Activated CD8-positive, alpha-beta memory T cell treated with anti-CD3 and anti-CD28 coated beads, Interleukin-2, amount 50 U/mL, for 1 hour (primary cell): ENCODE results near the gene CCDC85B.

ENCODE experiments used
- DNase-seq: peaks from one replicate; pipeline ENCODE4 v3.0.0-alpha.2; 2020; ENCODE audit errors: extremely low read depth

CCDC85B gene

GRCh38 chr11:65857853-65858680 is 32.4 kb upstream of the CCDC85B start, which contains the start of gene CFL1:
Gene CFL1 (minus strand): TSS chr11:65858180. CDS start chr11:65858099, 81 bp downstream.
- DNase-seq = peak; percentile 88

DNA sequence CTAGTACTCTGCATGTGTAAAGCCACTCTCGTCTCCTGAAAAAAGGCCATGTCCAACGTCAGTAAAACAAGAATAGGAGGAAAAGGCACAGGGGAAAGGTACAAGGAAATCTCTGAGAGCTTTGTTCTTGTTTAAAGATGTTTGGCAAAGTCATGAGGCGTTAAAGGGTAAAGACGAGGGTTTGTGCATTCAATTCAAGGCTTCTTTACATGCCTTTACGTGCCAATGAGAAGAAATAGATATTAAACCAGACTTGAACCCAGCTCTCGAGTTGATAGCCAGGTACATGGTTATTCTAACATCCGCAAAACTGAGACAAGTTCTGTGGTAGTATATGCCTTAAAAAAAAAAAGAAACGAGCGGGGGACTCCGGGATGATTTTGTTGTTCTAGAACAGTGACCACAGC is 31.8 kb upstream of the CCDC85B start:
- no peak for DNase-seq

DNA sequence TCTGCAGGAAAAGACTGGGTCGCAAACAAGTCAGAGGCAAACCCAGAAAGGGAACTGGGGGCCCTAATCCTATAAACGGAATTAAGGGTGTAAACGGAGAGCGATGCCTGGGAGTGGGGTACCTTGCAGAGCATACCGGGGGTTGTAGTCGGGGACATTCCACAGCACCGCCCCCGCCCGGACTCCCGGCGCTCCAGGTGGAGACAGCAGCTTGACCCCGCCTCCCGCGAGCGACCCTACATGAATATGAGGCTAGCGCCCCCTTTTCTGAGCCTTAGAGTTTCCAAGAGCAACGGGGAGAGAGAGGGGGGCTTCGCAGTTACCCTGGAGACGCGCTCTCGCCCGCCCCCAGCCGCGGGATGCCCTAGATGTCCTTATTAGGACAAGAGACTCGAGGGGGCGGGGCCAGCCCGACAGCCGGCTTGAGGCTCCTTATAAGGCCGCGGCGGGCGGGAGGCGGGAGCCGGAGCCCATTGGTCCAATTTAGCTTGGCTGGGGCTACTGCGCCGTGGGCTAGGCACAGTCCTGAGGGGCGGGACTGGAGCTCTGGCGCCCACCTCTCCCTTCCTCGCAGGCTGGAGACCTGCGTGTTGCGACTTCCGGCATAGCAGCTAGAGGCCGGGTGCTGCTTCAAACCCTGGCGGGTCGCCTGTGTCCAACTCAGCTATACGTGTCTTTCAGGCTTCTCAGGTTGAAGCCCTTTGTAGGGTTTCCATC is 31.2 kb upstream of the CCDC85B start:
- peak; percentile 95 for DNase-seq

DNA sequence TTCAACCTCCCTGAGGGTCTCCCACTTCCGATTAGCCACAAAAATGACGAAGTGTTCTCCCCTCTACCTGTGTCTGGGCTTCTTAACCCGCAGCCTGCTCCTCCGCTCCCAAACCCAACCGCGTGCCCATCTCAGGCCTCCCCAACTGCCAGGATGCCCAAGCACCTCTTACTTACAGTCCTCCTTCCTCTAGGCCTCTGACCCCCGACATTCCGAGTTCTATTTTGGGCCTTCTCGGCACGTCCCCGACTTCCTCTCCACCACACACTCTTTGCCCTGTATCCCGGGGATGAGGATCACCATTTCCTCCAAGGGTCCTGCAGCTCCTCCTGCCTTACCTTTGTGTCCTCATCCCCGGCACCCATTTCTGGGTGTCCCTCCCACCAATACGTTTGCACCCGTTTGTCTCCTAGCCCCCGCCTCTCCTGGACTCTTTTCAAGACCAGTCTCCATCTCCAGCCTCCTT is 30.6 kb upstream of the CCDC85B start:
- no peak for DNase-seq

DNA sequence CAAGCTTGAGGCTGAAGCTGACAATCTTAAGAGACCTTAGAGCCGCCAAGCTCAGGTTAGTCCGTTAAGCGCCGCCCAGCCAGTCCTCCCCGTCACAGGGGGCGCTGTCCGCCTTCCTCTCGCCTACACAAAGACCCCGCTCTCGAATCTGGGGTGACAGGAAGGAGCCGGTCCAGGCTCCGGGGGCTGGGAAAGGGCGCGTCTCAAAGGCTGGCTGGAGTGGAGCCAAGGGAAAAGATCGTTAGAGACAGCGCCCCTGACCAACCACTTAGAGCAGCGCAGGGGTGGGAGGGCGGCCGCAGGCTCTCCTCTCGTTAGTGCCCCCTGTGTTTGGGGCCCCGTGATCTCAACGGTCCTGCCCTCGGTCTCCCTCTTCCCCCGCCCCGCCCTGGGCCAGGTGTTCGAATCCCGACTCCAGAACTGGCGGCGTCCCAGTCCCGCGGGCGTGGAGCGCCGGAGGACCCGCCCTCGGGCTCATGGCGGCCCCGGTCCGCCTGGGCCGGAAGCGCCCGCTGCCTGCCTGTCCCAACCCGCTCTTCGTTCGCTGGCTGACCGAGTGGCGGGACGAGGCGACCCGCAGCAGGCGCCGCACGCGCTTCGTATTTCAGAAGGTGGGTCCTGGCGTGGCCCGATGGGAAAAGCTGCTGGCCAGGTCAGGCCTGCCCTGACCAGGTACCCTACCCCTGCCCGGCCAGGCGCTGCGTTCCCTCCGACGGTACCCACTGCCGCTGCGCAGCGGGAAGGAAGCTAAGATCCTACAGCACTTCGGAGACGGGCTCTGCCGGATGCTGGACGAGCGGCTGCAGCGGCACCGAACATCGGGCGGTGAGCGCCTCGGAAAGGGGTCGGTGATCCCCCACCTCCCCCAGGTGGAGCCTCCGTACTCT is 30.0 kb upstream of the CCDC85B start, which contains the start of gene MUS81:
TSS of gene MUS81 (plus strand) at position 156 of the 887 bp plus-strand sequence. CDS start at position 477, 321 bp downstream.
- peak; percentile 86 for DNase-seq

GRCh38 chr11:65861165-65861505 is 29.3 kb upstream of the CCDC85B start:
- DNase-seq = no peak

- no peak for DNase-seq
These were observed 28.8 kb upstream of the CCDC85B start for GRCh38 chr11:65861533-65862183.

DNA sequence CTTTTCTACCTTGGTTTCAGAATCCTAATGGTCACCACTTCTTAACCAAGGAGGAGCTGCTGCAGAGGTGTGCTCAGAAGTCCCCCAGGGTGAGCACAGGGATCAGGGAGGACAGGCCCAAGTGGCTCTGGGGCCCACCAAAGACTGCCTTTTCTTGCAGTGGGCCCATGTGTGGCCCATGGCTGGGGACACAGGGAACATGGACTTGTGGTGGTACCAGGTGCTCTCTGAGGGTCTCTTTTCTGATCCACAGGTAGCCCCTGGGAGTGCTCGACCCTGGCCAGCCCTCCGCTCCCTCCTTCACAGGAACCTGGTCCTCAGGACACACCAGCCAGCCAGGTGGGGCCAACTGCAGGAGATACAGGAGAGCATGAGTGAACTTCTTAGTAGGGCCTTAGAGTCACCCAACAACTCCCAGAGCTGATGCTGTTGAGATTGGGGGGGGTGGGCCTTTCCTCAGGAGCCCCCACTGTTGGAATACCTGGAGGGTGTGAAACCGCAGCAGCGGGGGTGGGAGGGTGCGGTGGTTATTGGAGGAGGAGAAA is 28.2 kb upstream of the CCDC85B start:
- DNase-seq = no peak

- no peak for DNase-seq
These were observed 27.3 kb upstream of the CCDC85B start for GRCh38 chr11:65862941-65863888.

GRCh38 chr11:65863889-65864705 is 26.4 kb upstream of the CCDC85B start:
- DNase-seq = no peak

- no peak for DNase-seq
These were observed 25.6 kb upstream of the CCDC85B start for GRCh38 chr11:65864706-65865471.

GRCh38 chr11:65865550-65866172 is 24.8 kb upstream of the CCDC85B start:
- DNase-seq = no peak

GRCh38 chr11:65866509-65867283 is 23.8 kb upstream of the CCDC85B start:
- no peak for DNase-seq

DNA sequence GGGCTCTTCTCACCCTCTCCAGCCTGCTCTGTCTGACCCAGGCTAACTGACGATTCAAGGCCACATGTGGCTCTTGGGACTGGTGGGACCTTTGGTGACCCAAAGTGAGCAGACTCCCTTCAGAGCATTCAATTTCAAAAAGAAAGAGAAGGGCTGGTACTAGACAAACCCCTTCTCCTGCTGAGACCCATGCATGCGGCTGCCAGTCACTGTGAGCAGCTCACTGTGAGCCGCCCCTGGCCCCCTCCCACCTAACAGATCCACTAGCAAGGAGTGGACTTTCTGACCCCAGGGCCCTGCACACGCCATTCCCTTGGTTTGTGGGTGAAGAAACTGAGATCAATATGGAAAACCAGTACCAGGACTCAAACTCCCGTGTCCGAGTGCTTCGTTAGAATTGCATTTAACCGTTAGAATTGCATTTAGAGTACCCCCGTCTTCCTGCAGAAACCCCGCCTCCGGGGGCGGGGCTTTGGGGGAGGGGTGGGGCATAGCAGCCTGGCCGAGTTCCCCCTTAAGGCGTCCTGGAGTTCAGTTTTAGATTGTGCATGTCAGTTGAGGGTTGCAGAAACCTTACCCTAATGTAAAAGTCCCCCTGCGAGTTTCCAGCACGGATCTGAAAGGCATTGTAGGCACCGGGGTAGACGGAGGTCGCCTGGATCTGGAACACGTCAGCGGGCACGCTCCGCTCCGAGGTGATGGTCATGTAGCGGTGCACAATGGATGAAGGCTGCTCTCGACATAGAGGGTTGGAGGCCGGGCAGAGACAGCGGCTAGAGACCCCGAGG is 23.0 kb upstream of the CCDC85B start:
- no peak for DNase-seq

DNA sequence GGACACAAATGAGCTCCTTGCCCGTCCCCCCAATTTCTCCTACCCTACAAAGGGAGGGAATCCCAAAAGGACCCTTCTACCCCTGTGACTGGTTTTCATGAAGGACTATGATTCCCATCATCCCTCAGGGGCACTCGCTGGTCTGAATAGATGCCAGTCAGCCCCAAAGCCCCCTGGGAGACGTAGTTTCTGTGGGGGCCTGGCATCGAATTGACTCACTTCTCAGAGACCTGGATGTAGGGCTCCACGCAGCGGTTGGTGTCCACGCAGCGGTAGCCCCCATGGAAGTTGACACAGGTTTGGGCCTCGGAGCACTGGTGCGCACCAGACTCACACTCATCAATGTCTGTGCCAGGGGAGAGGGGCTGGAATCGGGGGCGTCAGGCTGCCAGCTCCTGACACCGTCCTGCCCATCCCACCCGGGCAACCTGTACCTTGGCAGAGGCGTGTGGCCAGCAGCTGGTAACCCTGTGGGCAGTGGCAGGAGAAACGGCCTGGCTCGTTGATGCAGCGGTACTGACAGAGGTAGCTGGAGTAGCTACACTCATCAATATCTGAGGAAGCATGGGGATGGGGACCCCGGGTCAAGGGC is 22.3 kb upstream of the CCDC85B start:
- DNase-seq = no peak

- DNase-seq = no peak
These were observed 21.6 kb upstream of the CCDC85B start for GRCh38 chr11:65868907-65869306.
